HuH-7 (cell line): Measurements from ENCODE around the gene PPM1F.
"Not testable (repeated sequence)": the region's sequence is repeated elsewhere in the genome, so short reads cannot be mapped to it uniquely, and the experiment has no call there.

Source experiments
- DNase-seq: peaks from one replicate; pipeline ENCODE4 v3.0.0; 2011; ENCODE audit warnings: low spot score

Gene PPM1F

DNA sequence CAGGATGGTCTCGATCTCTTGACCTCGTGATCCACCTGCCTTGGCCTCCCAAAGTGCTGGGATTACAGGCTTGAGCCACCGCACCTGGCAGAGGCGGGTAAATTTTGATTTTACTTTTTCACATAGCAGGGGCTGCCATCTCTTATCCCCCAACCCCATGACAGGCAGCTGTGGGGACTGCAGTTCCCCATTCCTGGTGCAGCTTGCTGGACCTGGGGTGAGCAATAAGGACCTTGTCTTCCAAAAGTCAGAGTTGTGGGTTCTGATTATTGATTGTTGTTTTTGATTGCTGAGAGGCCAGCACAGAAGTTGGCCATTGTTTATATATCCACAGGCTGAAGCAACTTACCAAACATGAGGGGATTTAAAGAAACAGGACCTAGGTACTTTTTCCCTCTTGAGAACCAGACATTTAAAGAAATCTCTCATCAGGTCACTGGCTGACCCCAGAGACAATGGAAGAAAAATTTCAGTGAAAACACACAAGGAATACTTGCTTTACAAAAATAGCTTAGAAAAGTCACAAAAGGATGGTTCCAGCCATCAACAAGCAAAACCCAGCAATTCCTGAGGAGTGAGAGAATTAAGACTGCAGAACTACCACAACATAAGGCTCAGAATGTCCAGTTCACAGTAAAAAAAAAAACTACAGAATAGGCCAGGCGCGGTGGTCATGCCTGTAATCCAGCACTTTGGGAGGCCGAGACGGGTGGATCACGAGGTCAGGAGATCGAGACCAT is 63.2 kb downstream of the PPM1F start:
- DNase-seq = no peak

DNA sequence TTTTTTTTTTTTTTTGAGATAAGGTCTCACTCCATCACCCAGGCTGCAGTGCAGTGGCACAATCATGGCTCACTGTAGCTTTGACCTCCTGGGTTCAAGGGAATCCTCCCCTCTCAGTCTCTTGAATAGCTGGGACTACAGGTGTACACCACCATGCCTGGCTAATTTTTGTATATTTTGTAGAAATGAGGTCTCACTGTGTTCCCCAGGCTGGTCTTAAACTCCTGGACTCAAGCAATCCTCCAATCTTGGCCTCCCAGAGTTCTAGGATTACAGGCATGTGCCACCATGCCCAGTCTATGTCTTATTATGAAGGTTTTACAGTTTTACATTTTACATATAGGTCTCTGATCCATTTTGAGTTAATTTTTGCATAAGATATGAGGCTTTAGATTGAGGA is 64.8 kb downstream of the PPM1F start:
- DNase-seq = no peak

DNA sequence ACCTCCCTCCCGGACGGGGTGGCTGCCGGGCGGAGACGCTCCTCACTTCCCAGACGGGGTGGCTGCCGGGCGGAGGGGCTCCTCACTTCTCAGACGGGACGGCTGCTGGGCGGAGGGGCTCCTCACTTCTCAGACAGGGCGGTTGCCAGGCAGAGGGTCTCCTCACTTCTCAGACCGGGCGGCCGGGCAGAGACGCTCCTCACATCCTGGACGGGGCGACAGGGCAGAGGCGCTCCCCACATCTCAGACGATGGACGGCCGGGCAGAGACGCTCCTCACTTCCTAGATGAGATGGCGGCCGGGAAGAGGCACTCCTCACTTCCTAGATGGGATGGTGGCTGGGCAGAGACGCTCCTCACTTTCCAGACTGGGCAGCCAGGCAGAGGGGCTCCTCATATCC is 68.7 kb downstream of the PPM1F start:
- not testable (repeated sequence) for DNase-seq

DNA sequence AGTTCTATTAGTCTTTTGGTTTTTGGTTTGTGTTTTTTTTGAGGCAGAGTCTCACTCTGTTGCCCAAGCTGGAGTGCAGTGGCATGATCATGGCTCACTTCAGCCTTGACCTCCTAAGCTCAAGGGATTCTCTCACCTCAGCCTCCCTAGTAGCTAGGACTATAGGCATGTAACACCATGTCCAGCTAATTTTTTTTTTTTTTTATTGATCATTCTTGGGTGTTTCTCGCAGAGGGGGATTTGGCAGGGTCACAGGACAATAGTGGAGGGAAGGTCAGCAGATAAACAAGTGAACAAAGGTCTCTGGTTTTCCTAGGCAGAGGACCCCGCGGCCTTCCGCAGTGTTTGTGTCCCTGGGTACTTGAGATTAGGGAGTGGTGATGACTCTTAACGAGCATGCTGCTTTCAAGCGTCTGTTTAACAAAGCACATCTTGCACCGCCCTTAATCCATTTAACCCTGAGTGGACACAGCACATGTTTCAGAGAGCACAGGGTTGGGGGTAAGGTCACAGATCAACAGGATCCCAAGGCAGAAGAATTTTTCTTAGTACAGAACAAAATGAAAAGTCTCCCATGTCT is 69.8 kb downstream of the PPM1F start:
- DNase-seq = not testable (repeated sequence)

DNA sequence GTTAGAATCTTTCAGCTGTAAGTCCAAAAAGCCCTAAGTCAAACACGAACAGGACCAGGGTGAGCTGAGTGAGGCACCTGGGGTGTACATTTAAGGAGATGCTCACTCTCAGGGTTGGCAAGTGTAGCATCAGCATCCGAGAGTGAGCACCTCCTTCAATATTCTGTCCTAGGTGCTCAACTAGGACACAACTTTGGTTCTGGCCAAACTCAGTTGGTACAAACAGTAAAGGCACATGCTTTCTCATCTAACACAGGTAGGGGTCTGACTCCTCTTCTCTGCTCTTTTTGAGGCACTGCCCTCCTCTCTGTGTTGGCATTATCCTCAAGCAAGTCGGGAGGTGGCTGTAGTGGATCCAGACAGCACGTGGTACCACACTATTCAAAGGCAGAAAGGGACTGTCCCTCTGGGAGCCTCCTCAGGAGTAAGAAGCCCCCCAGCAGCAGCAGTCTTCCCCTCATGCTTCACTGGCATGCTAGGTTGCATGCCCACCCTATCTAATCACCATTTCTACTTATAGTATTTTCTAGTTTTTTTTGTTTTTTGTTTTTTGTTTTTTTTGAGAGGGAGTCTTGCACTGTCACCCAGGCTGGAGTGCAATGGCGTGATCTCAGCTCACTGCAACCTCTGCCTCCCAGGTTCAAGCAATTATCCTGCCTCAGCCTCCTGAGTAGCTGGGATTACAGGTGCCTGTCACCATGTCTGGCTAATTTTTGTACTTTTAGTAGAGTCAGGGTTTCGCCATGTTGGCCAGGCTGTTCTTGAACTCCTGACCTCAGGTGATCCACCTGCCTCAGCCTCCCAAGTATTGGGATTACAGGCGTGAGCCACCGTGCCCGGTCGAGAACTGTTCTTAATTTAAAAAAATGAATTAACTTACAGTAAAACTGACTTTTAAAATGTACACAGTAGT is 70.6 kb downstream of the PPM1F start:
- DNase-seq = no peak

DNA sequence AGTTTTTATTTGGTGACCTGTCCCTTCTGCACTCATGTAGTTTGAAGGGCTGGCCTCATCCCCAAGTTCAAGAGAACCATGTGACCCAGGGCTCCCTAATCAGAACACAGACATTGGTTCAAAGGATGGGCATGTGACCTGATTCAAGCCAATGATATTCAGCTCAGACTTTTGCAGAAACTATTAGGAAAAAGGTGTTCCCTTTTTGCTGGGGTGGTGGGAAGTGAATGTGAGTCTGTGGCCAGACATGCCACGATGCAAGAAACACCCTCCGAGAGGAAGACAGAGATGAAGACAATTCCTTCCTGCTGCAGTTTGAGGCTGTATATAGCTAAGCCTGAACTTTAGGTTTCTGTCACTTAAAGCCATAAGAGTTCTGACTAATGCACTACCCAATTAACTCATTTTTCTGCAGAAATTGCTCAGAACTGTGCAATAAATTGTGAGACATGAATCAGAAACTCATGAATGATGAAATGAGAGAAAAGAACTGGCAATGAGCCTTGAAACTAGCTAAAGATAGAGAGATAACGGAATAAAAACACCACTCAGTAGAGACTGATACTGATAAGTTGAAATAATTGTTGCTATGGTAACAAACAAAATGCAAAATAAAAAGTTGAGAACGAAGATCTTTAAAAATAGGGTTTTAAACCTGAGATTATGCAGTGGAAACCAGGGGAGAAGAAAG is 76.0 kb downstream of the PPM1F start:
- no peak for DNase-seq

DNA sequence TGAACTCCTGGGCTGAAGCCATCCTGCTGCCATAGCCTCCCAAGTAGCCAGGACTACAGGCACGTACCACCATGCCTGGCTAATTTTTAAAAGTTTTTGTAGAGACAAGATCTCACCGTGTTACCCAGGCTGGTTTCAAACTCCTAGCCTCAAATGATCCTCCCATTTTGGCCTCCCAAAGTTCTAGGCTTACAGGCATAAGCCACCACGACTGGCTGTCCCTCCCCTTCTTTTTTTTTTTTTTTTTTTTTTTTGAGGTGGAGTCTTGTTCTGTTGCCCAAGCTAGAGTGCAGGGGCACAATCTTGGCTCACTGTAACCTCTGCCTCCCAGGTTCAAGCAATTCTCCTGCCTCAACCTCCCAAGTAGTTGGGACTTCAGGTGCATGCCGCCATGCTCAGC is 77.7 kb downstream of the PPM1F start:
- DNase-seq = not testable (repeated sequence)

DNA sequence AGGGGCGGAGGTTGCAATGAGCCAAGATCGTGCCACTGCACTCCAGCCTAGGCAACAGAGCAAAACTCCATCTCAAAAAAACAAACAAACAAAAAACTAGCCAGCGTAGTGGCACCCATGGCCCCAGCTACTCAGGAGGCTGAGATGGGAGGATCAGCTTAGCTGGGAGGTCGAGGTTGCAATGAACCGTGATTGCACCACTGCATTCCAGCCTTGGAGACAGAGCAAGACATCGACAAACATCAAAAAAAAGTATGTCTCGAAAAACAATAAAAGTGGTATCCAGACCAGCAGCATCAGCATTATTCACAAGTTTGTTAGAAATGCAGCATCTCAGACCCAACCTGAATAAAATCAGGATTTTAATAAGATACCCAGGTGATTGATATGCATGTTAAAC is 79.0 kb downstream of the PPM1F start:
- DNase-seq = no peak

DNA sequence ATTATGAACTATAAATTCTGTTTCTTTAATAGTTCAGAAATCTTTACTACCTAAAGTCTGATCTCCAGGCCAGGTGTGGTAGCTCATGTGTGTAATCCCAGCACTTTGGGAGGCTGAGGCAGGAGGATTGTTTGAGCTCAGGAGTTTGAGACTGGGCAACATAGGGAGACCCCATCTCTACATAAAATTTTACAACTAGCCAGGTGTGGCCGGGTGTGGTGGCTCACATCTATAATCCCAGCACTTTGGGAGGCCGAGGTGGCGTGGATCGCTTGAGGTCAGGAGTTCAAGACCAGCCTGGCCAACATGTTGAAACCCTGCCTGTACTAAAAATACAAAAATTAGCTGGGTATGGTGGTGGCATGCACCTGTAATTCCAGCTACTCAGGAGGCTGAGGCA is 79.9 kb downstream of the PPM1F start:
- not testable (repeated sequence) for DNase-seq
